Measurements from ENCODE around the gene HOXD8.

The HOXD8 gene

GRCh38 chr2:176128982-176129796, at the start of gene HOXD8:
Gene HOXD8 (plus strand): TSS chr2:176129705. CDS start chr2:176130367, 662 bp downstream.
- Mint-ChIP-seq H3K27me3 (peaks cover 68% of the 10 kb centered on the region), H3K27ac (peak within 1 kb of the TSS; percentile 20), H3K9me3 (no peaks in the 10 kb centered on the region), H3K36me3 (peaks cover 2% of the 10 kb centered on the region), H3K4me3 (peak within 1 kb of the TSS; percentile 62), H3K4me1 (peaks cover 33% of the 10 kb centered on the region)

- Mint-ChIP-seq H3K9me3 (peaks cover 25% of the 10 kb centered on the region), H3K36me3 (peaks cover 25% of the 10 kb centered on the region), H3K4me3 (no peak overlapping the region), H3K4me1 (peaks cover 6% of the 10 kb centered on the region), H3K27me3 (peaks cover 67% of the 10 kb centered on the region), H3K27ac (peak overlapping the region; percentile 78)
These were observed 49.5 kb upstream of the HOXD8 start for GRCh38 chr2:176079831-176080539.

GRCh38 chr2:176080540-176081375, 48.7 kb upstream of the HOXD8 start:
- peak overlapping the region; percentile 90 for H3K27ac Mint-ChIP-seq

GRCh38 chr2:176081376-176081836, 48.1 kb upstream of the HOXD8 start:
- peak overlapping the region; percentile 90 for H3K27ac Mint-ChIP-seq
- peaks cover 6% of the 10 kb centered on the region for H3K4me1 Mint-ChIP-seq
- H3K9me3 Mint-ChIP-seq, result peaks cover 16% of the 10 kb centered on the region
- peaks cover 65% of the 10 kb centered on the region for H3K27me3 Mint-ChIP-seq
- peaks cover 25% of the 10 kb centered on the region for H3K36me3 Mint-ChIP-seq
- H3K4me3 Mint-ChIP-seq, result peak overlapping the region; percentile 39

More at GRCh38 chr2:176080540-176081375, 48.7 kb upstream of the HOXD8 start:
- H3K4me3 Mint-ChIP-seq, result peak overlapping the region; percentile 39
- peaks cover 67% of the 10 kb centered on the region for H3K27me3 Mint-ChIP-seq
- H3K9me3 Mint-ChIP-seq, result peaks cover 22% of the 10 kb centered on the region
- peaks cover 24% of the 10 kb centered on the region for H3K36me3 Mint-ChIP-seq
- peaks cover 6% of the 10 kb centered on the region for H3K4me1 Mint-ChIP-seq

GRCh38 chr2:176081837-176082524, 47.5 kb upstream of the HOXD8 start:
- no peak overlapping the region for H3K4me3 Mint-ChIP-seq
- H3K4me1 Mint-ChIP-seq, result peaks cover 6% of the 10 kb centered on the region
- H3K27me3 Mint-ChIP-seq, result peaks cover 67% of the 10 kb centered on the region
- peak overlapping the region; percentile 90 for H3K27ac Mint-ChIP-seq
- peaks cover 26% of the 10 kb centered on the region for H3K36me3 Mint-ChIP-seq
- H3K9me3 Mint-ChIP-seq, result peaks cover 15% of the 10 kb centered on the region

- Mint-ChIP-seq H3K36me3 (peaks cover 26% of the 10 kb centered on the region), H3K9me3 (peaks cover 16% of the 10 kb centered on the region), H3K27me3 (peaks cover 67% of the 10 kb centered on the region), H3K4me1 (peaks cover 6% of the 10 kb centered on the region), H3K4me3 (no peak overlapping the region), H3K27ac (no peak overlapping the region)
These were observed 47.0 kb upstream of the HOXD8 start for GRCh38 chr2:176082525-176082823.

GRCh38 chr2:176082824-176083751, 46.4 kb upstream of the HOXD8 start:
- Mint-ChIP-seq H3K27ac (peak overlapping the region; percentile 89), H3K4me3 (no peak overlapping the region), H3K36me3 (peaks cover 26% of the 10 kb centered on the region), H3K4me1 (peaks cover 6% of the 10 kb centered on the region), H3K9me3 (peaks cover 16% of the 10 kb centered on the region), H3K27me3 (peaks cover 66% of the 10 kb centered on the region)

- Mint-ChIP-seq H3K4me3 (no peak within 1 kb of the TSS), H3K27ac (peak within 1 kb of the TSS; percentile 89), H3K9me3 (peaks cover 11% of the 10 kb centered on the region), H3K4me1 (peaks cover 6% of the 10 kb centered on the region), H3K36me3 (peaks cover 21% of the 10 kb centered on the region), H3K27me3 (peaks cover 63% of the 10 kb centered on the region)
These were observed 45.7 kb upstream of the HOXD8 start, which contains the start of gene EVX2 for GRCh38 chr2:176083796-176084261. Gene EVX2 (minus strand): TSS chr2:176083962. CDS start chr2:176083776, 186 bp downstream.

- H3K9me3 Mint-ChIP-seq, result peaks cover 11% of the 10 kb centered on the region
- H3K4me1 Mint-ChIP-seq, result no peaks in the 10 kb centered on the region
- no peak overlapping the region for H3K4me3 Mint-ChIP-seq
- peaks cover 14% of the 10 kb centered on the region for H3K36me3 Mint-ChIP-seq
- H3K27me3 Mint-ChIP-seq, result peaks cover 60% of the 10 kb centered on the region
- peak overlapping the region; percentile 62 for H3K27ac Mint-ChIP-seq
These were observed 44.8 kb upstream of the HOXD8 start for GRCh38 chr2:176084611-176085119.

- peaks cover 14% of the 10 kb centered on the region for H3K36me3 Mint-ChIP-seq
- peaks cover 11% of the 10 kb centered on the region for H3K9me3 Mint-ChIP-seq
- H3K27me3 Mint-ChIP-seq, result peaks cover 63% of the 10 kb centered on the region
- H3K4me1 Mint-ChIP-seq, result no peaks in the 10 kb centered on the region
- H3K27ac Mint-ChIP-seq, result no peak overlapping the region
- no peak overlapping the region for H3K4me3 Mint-ChIP-seq
These were observed 44.3 kb upstream of the HOXD8 start for GRCh38 chr2:176085120-176085788.

GRCh38 chr2:176085861-176086771, 43.4 kb upstream of the HOXD8 start:
- Mint-ChIP-seq H3K27me3 (peaks cover 68% of the 10 kb centered on the region), H3K4me1 (no peaks in the 10 kb centered on the region), H3K4me3 (no peak overlapping the region), H3K27ac (peak overlapping the region; percentile 46), H3K36me3 (peaks cover 16% of the 10 kb centered on the region), H3K9me3 (peaks cover 11% of the 10 kb centered on the region)

- no peak overlapping the region for H3K4me3 Mint-ChIP-seq
- H3K9me3 Mint-ChIP-seq, result peaks cover 11% of the 10 kb centered on the region
- peaks cover 9% of the 10 kb centered on the region for H3K4me1 Mint-ChIP-seq
- peaks cover 15% of the 10 kb centered on the region for H3K36me3 Mint-ChIP-seq
- H3K27ac Mint-ChIP-seq, result peak overlapping the region; percentile 55
- H3K27me3 Mint-ChIP-seq, result peaks cover 73% of the 10 kb centered on the region
These were observed 42.0 kb upstream of the HOXD8 start for GRCh38 chr2:176087330-176088047.

All from activated naive CD4-positive, alpha-beta T cell treated with anti-CD3 and anti-CD28 coated beads, Interleukin-2, amount 50 U/mL, for 24 hours (primary cell).